HEK293T (cell line): Measurements from ENCODE around the gene UQCRH.
"Not testable (repeated sequence)": the region's sequence is repeated elsewhere in the genome, so short reads cannot be mapped to it uniquely, and the experiment has no call there.

Experiments
- CTCF ChIA-PET: fragments of 350-600 bp; formaldehyde crosslinking; extraction: SDS; loops from one replicate; lab custom pipeline; 2021; ENCODE audit warnings: antibody characterized with exemption, inconsistent platforms; lab: Yijun Ruan, JAX
- POLR2A ChIA-PET: fragments of 350-600 bp; formaldehyde crosslinking; extraction: SDS; loops from one replicate; lab custom pipeline; 2020; ENCODE audit warnings: antibody characterized with exemption, inconsistent platforms; lab: Yijun Ruan, JAX
- DNase-seq: peaks from one replicate; pipeline ENCODE4 v3.0.0; 2012; ENCODE audit warnings: mixed read lengths; ENCODE audit errors: extremely low spot score
- ARNT ChIP-seq: fragments of 450-650 bp; IDR thresholded peaks from 2 replicates; pipeline ENCODE4 v1.6.1; 2017; ENCODE audit warnings: mild to moderate bottlenecking
- BHLHE40 ChIP-seq: fragments of 450-650 bp; IDR thresholded peaks from 2 replicates; pipeline ENCODE4 v1.6.1; 2016; ENCODE audit warnings: mild to moderate bottlenecking, moderate library complexity, borderline replicate concordance
- CTBP1 ChIP-seq: fragments of 450-650 bp; IDR thresholded peaks from 2 replicates; pipeline ENCODE4 v1.6.1; 2016; ENCODE audit warnings: borderline replicate concordance
- ELF4 ChIP-seq: fragments of 450-650 bp; IDR thresholded peaks from 2 replicates; pipeline ENCODE4 v1.6.1; 2017; ENCODE audit warnings: antibody characterized with exemption
- FOXA1 ChIP-seq: fragments of 450-650 bp; IDR thresholded peaks from 2 replicates; pipeline ENCODE4 v1.6.1; 2016; ENCODE audit warnings: mild to moderate bottlenecking
- FOXK2 ChIP-seq: fragments of 450-650 bp; IDR thresholded peaks from 2 replicates; pipeline ENCODE4 v1.6.1; 2016; ENCODE audit warnings: mild to moderate bottlenecking
- FOXM1 ChIP-seq: fragments of 450-650 bp; IDR thresholded peaks from 2 replicates; pipeline ENCODE4 v1.6.1; 2017; ENCODE audit warnings: mild to moderate bottlenecking, borderline replicate concordance
- HDGF ChIP-seq: fragments of 450-650 bp; IDR thresholded peaks from 2 replicates; pipeline ENCODE4 v1.6.1; 2017; ENCODE audit warnings: antibody characterized with exemption, borderline replicate concordance
- L3MBTL2 ChIP-seq: fragments of 450-650 bp; conservative IDR thresholded peaks from 2 replicates; pipeline ENCODE4 v1.6.1; 2016; ENCODE audit warnings: mild to moderate bottlenecking
- LEF1 ChIP-seq: fragments of 450-650 bp; IDR thresholded peaks from 2 replicates; pipeline ENCODE4 v1.6.1; 2017; ENCODE audit warnings: mild to moderate bottlenecking, borderline replicate concordance
- NFRKB ChIP-seq: fragments of 450-650 bp; IDR thresholded peaks from 2 replicates; pipeline ENCODE4 v1.6.1; 2016; ENCODE audit warnings: mild to moderate bottlenecking, moderate library complexity
- SP1 ChIP-seq: fragments of 450-650 bp; IDR thresholded peaks from 2 replicates; pipeline ENCODE4 v1.6.1; 2017
- SUZ12 ChIP-seq: fragments of 450-650 bp; IDR thresholded peaks from 2 replicates; pipeline ENCODE4 v1.6.1; 2016; ENCODE audit warnings: mild to moderate bottlenecking
- TARDBP ChIP-seq: fragments of 450-650 bp; IDR thresholded peaks from 2 replicates; pipeline ENCODE4 v1.6.1; 2016
- ZNF384 ChIP-seq: fragments of 450-650 bp; IDR thresholded peaks from 2 replicates; pipeline ENCODE4 v1.6.1; 2016
- TF ChIP-seq, protein P1 (sequence below): fragments of 450-650 bp; IDR thresholded peaks from 2 replicates; pipeline ENCODE4 v1.6.1; 2016

The UQCRH gene

DNA sequence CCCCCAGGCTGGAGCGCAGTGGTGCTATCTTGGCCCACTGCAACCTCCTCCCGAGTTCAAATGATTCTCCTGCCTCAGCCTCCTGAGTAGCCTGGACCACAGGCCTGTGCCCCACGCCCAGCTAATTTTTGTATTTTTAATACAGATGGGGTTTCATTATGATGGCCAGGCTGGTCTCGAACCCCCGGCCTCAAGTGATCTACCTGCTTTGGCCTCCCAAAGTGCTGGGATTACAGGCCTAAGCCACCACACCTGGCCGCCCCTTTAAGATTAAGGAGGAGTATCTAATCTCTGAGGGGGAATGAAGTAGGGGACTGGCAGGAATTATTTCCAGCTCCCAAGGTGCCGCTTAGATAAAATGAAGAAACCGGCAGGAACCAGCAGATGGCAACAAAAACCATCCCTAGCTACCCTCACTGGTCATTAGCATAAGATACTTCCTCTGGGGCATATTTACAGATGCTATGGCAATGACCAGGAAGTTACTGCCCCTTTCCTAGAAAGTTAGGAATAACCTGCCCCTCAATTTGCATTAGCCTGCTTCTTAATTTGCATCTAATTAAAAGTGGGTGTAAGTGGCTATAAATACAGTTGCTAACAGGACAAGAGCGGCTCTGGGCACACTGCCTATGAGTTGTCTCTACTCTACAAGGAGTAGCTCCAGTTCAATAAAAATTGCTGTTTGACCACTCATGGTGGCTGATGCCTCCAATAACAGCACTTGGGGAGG is 30.0 kb downstream of the UQCRH start:
- TF ChIP-seq CTBP1 = no peak
- no peak for TF ChIP-seq L3MBTL2
- no peak for TF ChIP-seq ELF4
- no peak for TF ChIP-seq FOXM1
- no peak for TF ChIP-seq FOXK2
- no peak for TF ChIP-seq HDGF
- no peak for TF ChIP-seq ARNT
- ChIA-PET POLR2A (interaction anchor here (0.6 to 2.0 kb wide), 7 partner anchors 9 to 87 kb away, joined by 3 to 10 read pairs (median 6); partner anchors contain the start of genes LRRC41, RAD54L and UQCRH), CTCF (interaction anchor here (0.6 to 1.9 kb wide), 7 partner anchors 12 to 258 kb away, joined by 3 to 22 read pairs (median 5); no protein-coding TSS in a partner anchor)
- peak; percentile 60 for DNase-seq

DNA sequence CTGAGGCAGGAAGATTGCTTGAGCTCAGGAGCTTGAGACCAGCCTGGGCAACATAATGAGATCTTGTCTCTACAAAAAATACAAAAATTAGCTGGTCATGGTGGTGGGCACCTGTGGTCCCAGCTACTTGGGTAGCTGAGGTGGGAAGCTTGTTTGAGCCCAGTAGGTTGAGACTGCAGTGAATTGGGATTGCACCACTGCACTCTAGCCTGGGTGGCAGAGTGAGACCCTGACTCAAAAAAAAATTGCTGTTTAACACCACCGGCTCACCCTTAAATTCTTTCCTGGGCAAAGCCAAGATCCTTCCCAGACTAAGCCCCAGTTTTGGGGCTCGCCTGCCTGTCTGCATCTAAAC is 30.5 kb downstream of the UQCRH start:
- DNase-seq = no peak
- ChIA-PET POLR2A (interaction anchor here (0.9 to 2.0 kb wide), 6 partner anchors 8 to 87 kb away, joined by 3 to 10 read pairs (median 6); partner anchors contain the start of genes LRRC41, RAD54L and UQCRH), CTCF (interaction anchor here (1.0 to 1.9 kb wide), 4 partner anchors 12 to 46 kb away, joined by 3 to 22 read pairs (median 6); no protein-coding TSS in a partner anchor)
- TF ChIP-seq SP1 (no peak), SUZ12 (no peak), FOXA1 (no peak), L3MBTL2 (no peak), ZNF384 (no peak), BHLHE40 (no peak), NFRKB (no peak), CTBP1 (no peak), FOXK2 (no peak)
- TF ChIP-seq, protein P1, sequence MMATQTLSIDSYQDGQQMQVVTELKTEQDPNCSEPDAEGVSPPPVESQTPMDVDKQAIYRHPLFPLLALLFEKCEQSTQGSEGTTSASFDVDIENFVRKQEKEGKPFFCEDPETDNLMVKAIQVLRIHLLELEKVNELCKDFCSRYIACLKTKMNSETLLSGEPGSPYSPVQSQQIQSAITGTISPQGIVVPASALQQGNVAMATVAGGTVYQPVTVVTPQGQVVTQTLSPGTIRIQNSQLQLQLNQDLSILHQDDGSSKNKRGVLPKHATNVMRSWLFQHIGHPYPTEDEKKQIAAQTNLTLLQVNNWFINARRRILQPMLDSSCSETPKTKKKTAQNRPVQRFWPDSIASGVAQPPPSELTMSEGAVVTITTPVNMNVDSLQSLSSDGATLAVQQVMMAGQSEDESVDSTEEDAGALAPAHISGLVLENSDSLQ = no peak

DNA sequence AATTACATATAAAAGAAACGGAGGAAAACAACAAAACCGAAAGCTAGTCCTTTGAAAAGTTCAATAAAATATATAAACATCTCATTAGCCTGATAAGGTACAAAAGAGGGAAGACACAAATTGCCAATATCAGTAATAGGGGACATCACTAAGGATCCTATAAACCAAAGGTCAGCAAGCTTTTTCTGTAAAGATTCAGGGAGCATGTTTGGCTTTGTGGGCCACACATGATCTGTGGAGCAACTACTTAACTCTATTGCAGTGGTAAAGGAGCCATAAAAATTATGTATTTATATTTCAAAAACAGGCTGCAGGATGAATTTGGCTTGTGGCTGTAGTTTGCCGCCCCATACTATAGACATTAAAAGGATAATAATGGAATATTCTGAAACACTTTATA is 31.6 kb downstream of the UQCRH start:
- DNase-seq = no peak
- ChIA-PET CTCF (no interaction called here), POLR2A (no interaction called here)
- TF ChIP-seq HDGF (no peak), FOXA1 (no peak), FOXM1 (no peak), TARDBP (no peak), ELF4 (no peak), SUZ12 (no peak), LEF1 (no peak), ARNT (no peak), CTBP1 (no peak), ZNF384 (no peak), NFRKB (no peak), FOXK2 (no peak), L3MBTL2 (no peak), SP1 (no peak), BHLHE40 (no peak)
- TF ChIP-seq, protein P1 = no peak

DNA sequence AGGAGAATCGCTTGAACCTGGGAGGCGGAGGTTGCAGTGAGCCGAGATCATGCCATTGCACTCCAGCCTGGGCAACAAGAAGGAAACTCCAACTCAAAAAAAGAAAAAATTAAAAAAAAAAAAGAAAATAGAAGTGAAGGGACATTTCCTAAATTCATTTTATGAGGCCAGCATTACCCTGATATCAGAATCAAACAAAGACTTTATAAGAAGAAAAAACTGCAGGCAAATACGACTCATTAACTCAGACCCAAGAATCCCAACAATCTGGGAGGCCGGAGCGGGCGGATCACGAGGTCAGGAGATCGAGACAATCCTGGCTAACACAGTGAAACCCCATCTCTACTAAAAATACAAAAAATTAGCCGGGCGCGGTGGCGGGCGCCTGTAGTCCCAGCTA is 33.9 kb downstream of the UQCRH start:
- CTCF ChIA-PET, POLR2A ChIA-PET, DNase-seq: not testable (repeated sequence)

DNA sequence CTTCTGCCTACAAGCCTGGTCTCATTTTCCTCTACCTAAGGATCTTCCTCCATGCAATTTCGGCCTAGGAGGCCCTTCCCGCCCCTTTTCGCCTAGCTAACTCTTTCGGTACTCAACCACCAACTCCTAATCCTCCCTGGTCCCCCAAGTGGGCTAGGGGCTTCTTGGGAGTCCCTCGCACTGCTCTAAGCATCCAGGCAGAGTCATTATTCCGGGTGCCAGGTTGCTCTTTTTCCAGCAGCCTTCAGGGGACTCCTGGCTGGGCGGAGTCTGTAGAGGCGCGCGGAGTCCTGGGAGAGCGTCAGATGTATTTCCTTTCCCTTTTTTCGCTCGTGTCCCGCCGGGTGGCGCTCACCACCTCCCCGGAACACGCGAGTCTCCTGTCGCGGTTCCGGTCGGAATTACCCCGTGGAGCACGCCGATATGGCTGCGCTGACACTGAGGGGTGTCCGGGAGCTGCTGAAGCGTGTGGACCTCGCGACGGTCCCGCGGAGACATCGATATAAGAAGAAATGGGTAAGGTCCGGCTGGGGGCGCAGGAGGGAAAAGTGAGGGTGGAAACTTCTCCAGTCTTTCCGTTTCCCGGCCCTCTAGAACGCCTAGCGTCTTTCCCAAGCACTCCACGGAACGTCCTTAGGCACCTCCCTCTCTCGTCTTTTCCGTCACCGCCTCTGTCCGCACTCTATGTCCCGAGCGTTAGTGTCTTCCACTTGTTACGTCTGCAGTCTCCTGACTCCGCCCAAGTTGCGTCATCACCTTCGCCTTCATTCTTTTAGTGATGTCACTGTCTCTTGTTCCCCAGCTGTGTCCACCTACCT is 37.1 kb downstream of the UQCRH start, which contains the start of gene NSUN4:
NSUN4 (plus strand) TSS at position 404 of the 818 bp plus-strand sequence; CDS start at position 424, 20 bp downstream.
- CTCF ChIA-PET = interaction anchor here (0.6 to 0.9 kb wide), 3 partner anchors 24 to 389 kb away, joined by 3 read pairs; no protein-coding TSS in a partner anchor
- no peak for TF ChIP-seq SUZ12
- peak; percentile 35; the same call in 1 of the 2 replicates for TF ChIP-seq ARNT
- TF ChIP-seq ZNF384 = no peak
- TF ChIP-seq LEF1 = no peak
- peak; percentile 14; the same call in 1 of the 2 replicates for TF ChIP-seq ELF4
- TF ChIP-seq TARDBP = peak; percentile 83; the same call in 1 of the 2 replicates
- TF ChIP-seq BHLHE40 = no peak
- no peak for TF ChIP-seq CTBP1
- no peak for TF ChIP-seq FOXA1
- no peak for TF ChIP-seq FOXM1
- no peak for TF ChIP-seq FOXK2
- TF ChIP-seq, protein P1 = no peak
- no peak for TF ChIP-seq SP1
- peak; percentile 52 for TF ChIP-seq L3MBTL2
- TF ChIP-seq HDGF = no peak
- peak; percentile 48; the same call in 1 of the 2 replicates for TF ChIP-seq NFRKB
- peak; percentile 82 for DNase-seq
- POLR2A ChIA-PET = interaction anchor here (0.8 to 2.2 kb wide), 18 partner anchors 9 to 101 kb away, joined by 3 to 29 read pairs (median 6); partner anchors contain the start of genes LRRC41, RAD54L and UQCRH
